KBM-7 (cell line): ENCODE measurements around the gene ZNF620.

Source experiments
- DNase-seq: peaks from one replicate; pipeline ENCODE4 v3.0.0-alpha.2; 2015
- in situ Hi-C: fragments of 300-500 bp; cut with MboI; formaldehyde crosslinking; loops from 2 replicates; pipeline ENCODE4 v1.14.3; 2020; ENCODE audit warnings: low sequenced_read_pairs, low pct_unique_long_range_greater_than_20kb, mixed read lengths

ZNF620 gene

DNA sequence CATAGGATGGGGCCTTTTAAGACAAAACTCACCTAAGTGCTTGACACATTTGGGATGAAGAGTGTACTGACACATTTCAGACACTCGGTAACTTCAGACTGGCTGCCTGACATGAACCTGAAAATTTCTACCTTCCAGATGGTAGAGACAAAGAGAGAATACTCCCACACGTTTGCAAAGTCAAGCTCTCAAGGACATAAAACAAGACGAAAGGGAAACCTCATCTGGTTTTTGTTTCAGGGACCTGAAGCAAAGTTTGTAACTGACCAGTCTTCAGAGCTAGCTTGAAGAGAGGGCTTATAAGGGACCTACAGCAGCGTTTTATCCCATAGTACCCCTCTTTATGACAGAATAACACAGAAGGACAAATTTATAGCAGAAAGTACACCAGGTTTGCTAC lies 60.9 kb downstream of the ZNF620 start:
- in situ Hi-C loops = no loop called here

More for the DNA sequence above, 60.9 kb downstream of the ZNF620 start:
- no peak for DNase-seq
